Endothelial cell of coronary artery (primary cell): ENCODE results near the gene APOL4. TPM values are rescaled to one million over a fixed set of nuclear protein-coding genes. Genes with fewer than 3 reads are reported as not detected.

Experiments used
- total RNA-seq: library from RNA; depleted of rRNA; stranded (reverse); fragments of >200 nt; gene quantifications from 2 replicates; pipeline ENCODE4 v1.2.3, GENCODE V29; 2014

Gene APOL4, protein sequence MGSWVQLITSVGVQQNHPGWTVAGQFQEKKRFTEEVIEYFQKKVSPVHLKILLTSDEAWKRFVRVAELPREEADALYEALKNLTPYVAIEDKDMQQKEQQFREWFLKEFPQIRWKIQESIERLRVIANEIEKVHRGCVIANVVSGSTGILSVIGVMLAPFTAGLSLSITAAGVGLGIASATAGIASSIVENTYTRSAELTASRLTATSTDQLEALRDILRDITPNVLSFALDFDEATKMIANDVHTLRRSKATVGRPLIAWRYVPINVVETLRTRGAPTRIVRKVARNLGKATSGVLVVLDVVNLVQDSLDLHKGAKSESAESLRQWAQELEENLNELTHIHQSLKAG
- 1.8 and 4.8 TPM in 2 replicates for total RNA-seq

DNA sequence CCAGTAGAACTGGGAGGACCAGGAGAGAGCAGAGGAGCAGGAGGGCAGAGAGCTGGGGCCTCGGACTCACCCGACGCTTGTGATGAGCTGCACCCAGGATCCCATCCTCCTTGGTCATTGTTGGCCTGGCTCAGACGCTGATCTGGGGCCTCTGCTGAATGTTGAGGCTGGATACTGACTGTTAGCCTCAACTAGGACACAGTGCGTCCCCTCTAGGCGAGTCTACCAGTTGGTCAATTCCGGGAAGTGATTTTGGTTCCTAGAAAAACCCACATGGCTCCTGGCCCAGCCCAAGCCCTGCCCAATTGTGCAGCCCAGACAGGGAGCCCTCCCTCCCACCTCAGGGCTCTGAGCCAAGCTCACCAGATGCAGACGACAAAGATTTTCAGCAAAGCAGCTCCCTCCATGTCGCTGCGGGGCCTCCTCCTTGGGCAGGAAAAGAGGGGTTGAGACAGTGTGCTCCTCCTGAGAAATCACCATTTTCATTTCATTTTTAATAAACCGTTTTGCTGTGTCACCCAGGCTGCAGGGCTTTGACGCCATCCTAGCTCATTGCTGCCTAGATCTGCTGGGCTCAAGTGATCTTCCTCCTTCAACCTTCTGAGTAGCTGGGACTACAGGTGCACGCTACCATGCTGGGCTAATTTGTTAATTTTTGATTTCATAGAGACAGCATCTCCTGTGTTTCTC is at the start of gene APOL4:
TSS of gene APOL4 (minus strand) at position 180 of the 690 bp plus-strand sequence. CDS start at position 105, 75 bp downstream.

DNA sequence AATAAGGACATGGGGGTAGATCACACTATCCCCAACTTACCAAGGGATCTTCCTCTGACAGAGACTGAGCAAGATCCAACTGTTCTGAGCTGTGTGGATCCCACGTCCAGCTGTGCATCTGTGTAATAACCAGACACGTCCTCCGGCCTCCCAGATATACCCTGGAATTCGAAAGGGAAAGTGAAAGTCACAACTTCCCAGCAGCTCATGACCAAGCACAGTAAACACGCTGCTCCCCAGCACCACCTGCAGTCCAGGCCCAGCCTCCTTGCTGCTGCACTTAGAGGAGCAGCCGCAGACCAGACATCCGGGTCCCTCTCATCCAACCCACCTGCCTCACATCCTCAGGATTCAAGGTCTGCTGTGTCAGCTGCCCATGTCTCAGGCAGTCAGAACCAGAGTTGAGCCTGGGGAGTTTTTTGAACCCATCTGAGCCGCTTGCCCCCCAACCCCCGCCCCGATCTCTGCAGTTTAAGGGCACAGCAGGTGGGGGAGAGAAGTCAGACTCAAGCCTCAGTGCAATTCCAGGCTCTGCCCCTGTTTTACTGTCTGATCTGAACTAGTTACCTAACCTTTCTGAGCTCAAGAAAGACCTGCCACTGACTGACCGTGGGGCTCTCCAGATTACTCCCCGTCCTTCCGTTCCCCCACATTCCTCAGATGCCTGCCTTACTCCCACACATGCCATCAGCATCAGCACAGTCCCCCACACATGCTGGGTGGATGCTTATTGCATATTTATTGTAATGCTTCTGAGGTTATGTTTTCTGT is 38.0 kb upstream of the APOL4 start, which contains the start of gene APOL2:
TSS of gene APOL2 (minus strand) at position 127 of the 771 bp plus-strand sequence. CDS start 6,365 bp downstream, outside the sequence.

DNA sequence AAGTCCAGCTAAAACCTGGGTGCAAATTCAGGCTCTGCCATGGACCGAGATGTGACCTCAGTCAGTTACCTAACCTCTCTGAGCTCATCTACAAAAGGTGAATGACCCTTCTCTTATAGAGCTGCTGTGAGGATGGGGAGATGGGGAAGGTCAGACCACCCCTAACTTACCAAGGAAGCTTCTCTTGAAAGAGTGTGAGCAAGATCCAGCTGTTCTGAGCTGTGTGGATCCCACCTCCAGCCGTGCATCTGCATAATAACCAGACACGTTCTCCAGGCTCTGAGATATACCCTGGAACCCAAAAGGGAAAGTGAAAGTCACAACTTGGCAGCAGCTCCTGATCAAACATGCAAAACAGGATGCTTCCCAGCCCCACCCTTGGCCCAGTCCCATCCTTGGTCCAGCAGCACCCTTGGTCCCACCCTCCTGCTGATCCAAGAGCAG is 41.1 kb downstream of the APOL4 start, which contains the start of gene APOL3:
TSS of gene APOL3 (minus strand) at position 257 of the 444 bp plus-strand sequence. CDS start 11,700 bp downstream, outside the sequence.

Other genes starting within 250 kb of the APOL4 start
- gene RBFOX2, start 173.0 kb downstream of the APOL4 start, total RNA-seq: 128 and 132 TPM in 2 replicates
- 31.8 and 54.5 TPM in 2 replicates for gene APOL3, start 41.1 kb downstream of the APOL4 start, total RNA-seq
- gene APOL2, start 37.7 kb upstream of the APOL4 start, total RNA-seq: 45.3 and 46.3 TPM in 2 replicates
- gene APOL1, start 51.3 kb upstream of the APOL4 start, total RNA-seq: 12.7 and 38.8 TPM in 2 replicates
- 1,585 and 2,333 TPM in 2 replicates for gene MYH9, start 186.2 kb upstream of the APOL4 start, total RNA-seq